Memory B cell (primary cell): Measurements from ENCODE around the gene OR4K1.

ENCODE experiments used
- ATAC-seq: fragments of 150-1000 bp; cut with Tn5 transposase; 2 replicates; pipeline ENCODE4 v1.10.0; 2021; ENCODE audit warnings: low read depth, mild to moderate bottlenecking, moderate library complexity
- DNase-seq, 2 donors: peaks; one replicate each; pipeline ENCODE4 v3.0.0; 2022; ENCODE audit warnings: low spot score in 2 of 2
- H3K27ac Mint-ChIP-seq: one replicate; pipeline ENCODE4 v1.8.0; 2022; ENCODE audit warnings: mild to moderate bottlenecking, moderate library complexity, mixed read lengths
- H3K27me3 Mint-ChIP-seq: one replicate; pipeline ENCODE4 v1.8.0; 2022; ENCODE audit warnings: mixed read lengths
- H3K36me3 Mint-ChIP-seq: one replicate; pipeline ENCODE4 v1.8.0; 2022; ENCODE audit warnings: mild to moderate bottlenecking, mixed read lengths
- H3K4me1 Mint-ChIP-seq: one replicate; pipeline ENCODE4 v1.8.0; 2022; ENCODE audit warnings: mixed read lengths
- H3K4me3 Mint-ChIP-seq: one replicate; pipeline ENCODE4 v1.8.0; 2022; ENCODE audit warnings: mild to moderate bottlenecking, moderate library complexity, mixed read lengths
- H3K9me3 Mint-ChIP-seq: one replicate; pipeline ENCODE4 v1.8.0; 2022; ENCODE audit warnings: mixed read lengths

Gene OR4K1

DNA sequence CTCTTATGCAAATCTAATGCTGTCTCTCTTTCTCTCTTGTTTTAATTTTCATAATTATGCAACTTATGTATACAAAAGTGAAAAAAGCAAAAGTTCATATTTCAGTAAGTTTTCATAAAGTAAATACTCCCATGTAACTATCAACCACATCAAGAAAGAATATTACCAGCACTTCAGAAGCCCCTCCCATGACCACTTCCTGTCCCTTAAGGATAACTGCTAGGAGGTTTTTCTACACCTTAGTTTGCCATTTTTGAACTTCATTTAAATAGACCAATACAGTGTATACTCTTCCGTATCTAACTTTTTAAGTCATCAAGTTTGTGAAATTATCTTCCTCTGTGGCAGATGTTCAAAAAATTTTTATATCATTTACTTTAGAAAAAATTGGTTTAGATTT lies 44.1 kb downstream of the OR4K1 start:
- no peak overlapping the region for H3K27ac Mint-ChIP-seq
- H3K27me3 Mint-ChIP-seq = no peaks in the 10 kb centered on the region
- no peak overlapping the region for H3K4me3 Mint-ChIP-seq
- H3K4me1 Mint-ChIP-seq = no peaks in the 10 kb centered on the region
- H3K36me3 Mint-ChIP-seq = no peaks in the 10 kb centered on the region
- DNase-seq = no peak
- H3K9me3 Mint-ChIP-seq = peaks cover 4% of the 10 kb centered on the region
- ATAC-seq = no peak

DNA sequence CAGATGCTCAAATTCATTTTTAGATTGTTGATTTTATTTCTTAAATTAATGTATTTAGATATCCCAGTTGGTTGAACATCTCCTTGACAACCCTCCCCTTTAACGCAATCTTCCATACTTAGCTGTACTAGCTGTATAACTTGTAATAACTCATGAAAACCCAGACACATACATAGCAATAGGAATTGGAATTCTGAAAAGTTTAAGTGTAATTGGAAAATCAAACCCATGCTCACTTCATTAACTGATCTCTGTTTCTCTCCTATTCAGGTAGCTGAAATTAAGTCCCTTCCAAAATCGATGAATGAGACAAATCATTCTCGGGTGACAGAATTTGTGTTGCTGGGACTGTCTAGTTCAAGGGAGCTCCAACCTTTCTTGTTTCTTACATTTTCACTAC lies 44.6 kb downstream of the OR4K1 start, which contains the start of gene OR4K15:
Gene OR4K15 (plus strand): TSS at position 301 of the 400 bp plus-strand sequence. CDS start 0 bp downstream, at position 301.
- no peak for DNase-seq
- Mint-ChIP-seq H3K36me3 (no peaks in the 10 kb centered on the region), H3K4me3 (no peak within 1 kb of the TSS), H3K27me3 (no peaks in the 10 kb centered on the region), H3K9me3 (peaks cover 4% of the 10 kb centered on the region), H3K27ac (no peak within 1 kb of the TSS), H3K4me1 (no peaks in the 10 kb centered on the region)
- ATAC-seq = no peak
